Stimulated activated CD8-positive, alpha-beta memory T cell treated with anti-CD3 and anti-CD28 coated beads, Interleukin-7, amount 100 ng/mL, for 1 hour (primary cell): Measurements from ENCODE around the gene KIRREL3.

Experiments
- DNase-seq, 2 donors: peaks; one replicate each; pipeline ENCODE4 v3.0.0-alpha.2; 2020; ENCODE audit warnings: low read depth in 2 of 2

The KIRREL3 gene

DNA sequence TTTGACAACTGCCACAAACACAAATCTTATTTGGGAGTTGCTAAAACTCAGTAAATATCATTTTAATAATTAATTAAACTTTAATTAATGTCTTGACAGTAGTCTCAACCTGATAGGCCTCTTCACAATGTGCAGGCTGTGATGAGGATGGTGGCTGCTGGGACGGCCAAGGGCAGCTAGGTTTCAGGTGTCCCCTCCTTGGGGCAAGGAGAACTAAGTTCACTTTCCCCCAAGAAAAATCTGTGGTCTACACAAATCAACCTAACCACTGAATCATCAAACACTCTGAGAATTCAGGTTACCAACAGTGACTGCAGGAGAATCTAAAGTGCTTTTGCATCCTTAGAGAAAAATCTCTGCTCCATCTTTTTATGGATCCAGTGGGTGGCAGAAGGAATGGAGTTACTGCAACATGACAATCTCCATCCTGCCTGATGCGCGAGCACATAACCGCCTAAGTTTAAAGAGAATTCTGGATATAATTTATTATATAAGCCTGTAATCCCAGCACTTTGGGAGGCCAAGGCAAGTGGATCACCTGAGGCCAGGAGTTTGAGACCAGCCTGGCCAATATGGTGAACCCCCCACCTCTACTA lies 289.7 kb downstream of the KIRREL3 start:
- no peak for DNase-seq

DNA sequence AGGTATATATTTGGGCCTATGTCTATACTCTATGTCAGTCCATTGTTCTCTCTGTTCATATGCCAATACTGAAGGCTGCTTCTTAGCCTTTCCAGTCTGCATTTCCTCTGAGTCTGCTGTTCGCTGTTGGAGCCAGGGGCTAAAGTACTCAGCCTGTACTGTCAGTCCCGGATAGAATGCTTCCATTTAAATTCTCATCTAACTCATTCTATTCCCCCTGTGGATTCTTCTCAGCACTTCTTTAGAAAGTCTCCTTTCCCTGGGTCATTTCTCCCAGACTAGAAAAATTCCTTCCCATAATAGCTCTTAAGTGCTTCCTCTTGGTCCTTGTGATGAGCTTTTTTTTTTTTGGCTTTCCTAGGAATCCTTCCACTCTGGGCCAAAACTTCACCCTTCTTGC lies 293.1 kb downstream of the KIRREL3 start:
- no peak for DNase-seq

- DNase-seq, result no peak
Measured at GRCh38 chr11:126704096-126704495, 296.5 kb downstream of the KIRREL3 start.

DNA sequence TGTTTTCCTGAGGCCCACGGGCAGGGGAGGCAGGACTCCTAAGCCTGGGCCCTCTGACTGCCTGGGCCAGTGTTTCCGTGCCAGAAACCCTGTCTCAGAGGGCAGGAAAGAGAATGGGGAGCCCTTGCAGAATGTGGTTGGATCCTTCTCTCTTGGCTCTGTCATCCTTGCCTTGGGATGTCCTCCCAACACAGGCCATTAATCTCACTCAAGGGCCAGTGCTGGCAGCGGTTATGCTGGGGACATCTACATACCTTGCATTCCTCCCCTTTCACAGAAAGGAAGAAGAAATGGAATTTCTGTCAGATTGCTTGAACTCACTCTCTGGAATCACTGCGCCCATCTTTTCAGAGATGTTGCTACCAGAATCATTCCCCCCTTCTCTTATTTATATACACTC lies 296.9 kb downstream of the KIRREL3 start:
- DNase-seq, result no peak

DNA sequence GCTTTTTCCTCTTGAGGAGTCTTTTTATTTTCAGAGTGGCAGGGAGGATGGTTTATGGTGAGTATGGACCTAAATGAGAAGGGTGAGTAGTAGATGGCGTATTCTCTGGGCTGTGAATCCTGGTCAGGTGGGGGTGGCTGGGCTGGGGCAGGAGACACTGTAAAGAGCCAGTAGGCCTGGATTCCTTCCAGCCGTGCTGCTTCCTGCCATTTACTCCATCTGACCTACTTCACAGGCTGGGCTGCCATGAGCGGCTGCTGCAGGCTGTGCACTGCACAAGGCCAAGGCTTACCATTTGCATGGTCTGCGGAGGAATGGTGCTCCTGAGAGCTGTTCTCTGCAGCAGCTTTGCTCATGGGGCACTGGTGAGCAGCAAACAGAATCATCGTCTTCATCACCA lies 297.6 kb downstream of the KIRREL3 start:
- DNase-seq, result no peak

- no peak for DNase-seq
Measured at GRCh38 chr11:126702165-126702720, 298.3 kb downstream of the KIRREL3 start.

DNA sequence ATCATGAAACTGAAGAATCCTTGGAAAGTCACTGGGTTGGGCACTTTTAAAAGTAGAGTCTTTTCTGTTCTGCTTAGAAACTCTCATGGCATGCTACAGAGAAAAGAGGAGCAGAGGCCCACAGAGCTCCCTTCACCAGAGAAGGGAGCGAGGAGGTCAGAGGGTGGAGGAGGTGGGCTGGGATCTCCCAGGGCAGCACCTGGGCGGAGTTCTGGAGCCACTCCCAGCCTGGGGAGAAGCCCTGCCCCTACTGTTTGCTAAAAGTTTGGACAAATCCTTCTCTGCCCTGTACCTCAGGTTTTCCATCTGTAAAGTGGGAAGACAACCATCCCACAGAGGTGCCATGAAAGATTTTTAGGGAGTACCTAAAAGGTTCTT lies 299.1 kb downstream of the KIRREL3 start:
- no peak for DNase-seq

DNA sequence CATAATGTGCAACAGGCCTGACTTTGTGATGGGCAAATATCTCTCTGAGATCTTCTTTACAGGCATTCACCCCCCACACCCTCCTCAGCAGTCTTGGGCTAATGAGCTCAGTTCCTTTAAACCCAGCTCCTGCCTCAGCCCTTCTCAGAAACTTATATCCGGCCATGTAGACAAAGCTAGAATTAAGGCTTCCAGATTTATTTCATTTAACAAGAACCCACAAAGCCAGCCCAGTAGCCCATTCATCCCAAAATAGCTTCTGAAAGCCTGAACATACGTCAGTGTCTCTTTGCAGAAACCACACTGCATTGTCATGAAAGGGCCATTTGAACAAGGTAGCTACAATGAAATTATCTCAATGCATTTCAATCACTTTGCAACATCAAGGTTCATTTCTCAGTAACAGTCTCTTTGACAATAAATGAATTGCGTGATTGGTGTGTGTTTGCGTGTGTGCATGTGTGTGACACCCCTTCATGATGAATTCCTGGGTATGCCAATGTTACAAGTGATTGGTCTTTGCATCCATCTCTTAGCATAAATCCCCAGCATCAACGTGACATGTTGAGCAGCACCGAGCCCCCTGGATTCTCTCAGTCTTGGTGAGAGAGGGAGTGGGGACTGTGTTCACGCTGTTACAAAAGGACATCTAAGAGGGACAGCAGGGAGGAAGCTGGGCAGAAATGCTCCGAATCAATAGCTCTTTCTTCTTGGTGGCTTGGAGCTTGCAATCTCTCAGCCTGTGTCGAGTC lies 299.6 kb downstream of the KIRREL3 start:
- no peak for DNase-seq

- DNase-seq, result no peak
Measured at GRCh38 chr11:126698576-126698975, 302.0 kb downstream of the KIRREL3 start.

DNA sequence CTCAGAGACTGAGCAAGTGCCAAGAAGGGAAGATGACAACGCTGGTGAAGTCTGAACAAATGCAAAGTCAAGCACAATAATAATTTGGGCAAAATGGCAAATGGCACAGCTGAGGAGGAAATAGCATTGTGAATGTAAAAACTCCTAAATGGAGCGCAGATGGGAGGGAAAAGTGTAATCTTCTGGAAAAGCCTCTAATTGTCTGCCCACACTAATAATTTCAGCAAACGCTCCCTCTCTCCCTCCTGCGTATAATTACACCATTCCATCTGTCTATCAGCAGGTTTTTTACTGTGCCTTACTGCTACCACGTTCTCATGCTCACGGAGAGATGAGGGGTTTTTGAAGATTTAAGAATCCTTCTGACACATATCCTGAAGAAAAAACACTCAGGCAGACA lies 302.6 kb downstream of the KIRREL3 start:
- no peak for DNase-seq

- DNase-seq, result no peak
Measured at GRCh38 chr11:126696982-126697381, 303.6 kb downstream of the KIRREL3 start.

DNA sequence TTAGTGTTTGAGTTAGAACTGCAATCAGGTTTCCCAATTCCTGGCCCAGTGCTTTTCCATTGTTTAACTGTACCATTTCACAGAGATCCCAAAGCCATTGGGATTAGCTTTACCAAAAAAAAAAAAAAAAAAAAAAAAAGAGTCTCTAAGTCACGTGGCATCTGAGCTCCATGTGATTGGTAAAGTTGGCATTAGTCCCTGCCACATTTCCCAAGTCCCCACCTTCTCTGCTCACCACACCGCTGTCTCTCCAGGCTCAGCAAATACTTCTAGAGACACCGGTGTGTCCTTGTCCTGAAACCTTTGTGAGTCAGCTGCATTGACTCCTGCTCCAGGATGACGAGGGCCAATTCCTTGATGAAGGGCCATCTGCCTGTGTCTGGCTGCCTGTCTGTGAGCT lies 305.3 kb downstream of the KIRREL3 start:
- no peak for DNase-seq

DNA sequence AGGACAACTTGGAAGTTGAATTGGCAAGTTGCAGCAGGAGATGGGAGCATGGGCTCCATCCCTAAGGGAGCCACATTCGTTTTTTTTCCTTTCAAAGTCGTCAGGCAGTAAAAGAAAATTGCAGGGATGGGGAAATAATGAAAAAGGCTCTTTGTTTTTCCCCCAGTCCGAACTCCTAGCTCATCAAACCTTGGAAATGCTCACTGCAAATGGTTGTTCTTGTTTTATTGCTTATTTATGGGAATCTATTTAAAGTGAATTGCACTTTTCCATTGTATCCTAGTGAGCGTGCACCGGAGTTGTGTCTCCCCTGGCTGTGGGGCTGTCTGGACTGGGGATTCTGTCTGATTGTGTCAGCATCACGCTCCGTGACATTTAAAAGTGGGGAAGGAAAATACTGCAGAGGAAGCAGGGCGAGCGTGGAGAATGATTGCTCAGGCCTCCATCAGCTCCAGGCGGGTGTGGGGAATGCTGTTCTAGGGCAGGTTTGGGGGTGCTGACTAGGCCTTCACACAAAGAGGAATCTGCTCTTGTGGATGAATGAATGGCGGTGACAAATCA lies 306.4 kb downstream of the KIRREL3 start:
- no peak for DNase-seq

- no peak for DNase-seq
Measured at GRCh38 chr11:126687477-126687876, 313.1 kb downstream of the KIRREL3 start.

- DNase-seq, result no peak
Measured at GRCh38 chr11:126686938-126687337, 313.6 kb downstream of the KIRREL3 start.

- no peak for DNase-seq
Measured at GRCh38 chr11:126683766-126684728, 316.5 kb downstream of the KIRREL3 start.

GRCh38 chr11:126682590-126682989 lies 318.0 kb downstream of the KIRREL3 start:
- DNase-seq, result no peak

DNA sequence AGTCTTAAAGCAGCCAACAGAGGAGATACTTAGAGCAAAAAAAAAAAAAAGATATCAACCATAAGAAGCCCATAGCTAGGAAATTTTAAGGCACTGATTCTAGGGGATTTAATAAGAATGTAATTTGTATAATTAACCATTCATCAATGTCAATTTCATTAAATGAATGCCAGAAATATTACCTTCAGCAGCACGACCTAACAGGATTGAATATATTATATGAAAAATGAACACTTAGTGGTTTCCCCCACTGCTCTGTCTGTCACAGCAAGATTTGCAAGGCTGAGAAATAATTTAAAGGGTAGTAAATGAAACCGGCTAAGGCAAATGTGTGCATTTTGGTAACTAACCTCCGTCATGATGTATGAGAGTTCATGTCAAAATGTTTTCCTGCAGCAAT lies 319.9 kb downstream of the KIRREL3 start:
- no peak for DNase-seq

DNA sequence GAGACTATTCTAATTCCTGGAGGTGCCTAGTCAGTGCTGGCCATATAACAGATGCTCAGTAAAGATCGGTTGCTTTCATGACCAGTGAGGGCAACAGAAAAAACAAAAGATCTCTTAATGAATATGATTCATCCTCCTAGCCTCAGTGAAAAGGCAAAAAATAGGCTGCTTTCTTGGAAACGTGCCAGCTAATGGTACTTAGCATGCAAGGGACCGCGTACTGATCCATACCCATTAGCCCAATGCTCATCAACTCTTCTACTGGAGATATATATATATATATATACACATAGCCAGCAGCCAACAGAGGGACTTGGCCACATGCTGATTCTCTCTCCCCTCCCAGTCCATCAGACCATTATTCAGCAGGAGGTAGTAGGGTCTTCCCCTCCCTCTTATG lies 320.4 kb downstream of the KIRREL3 start:
- DNase-seq, result no peak

DNA sequence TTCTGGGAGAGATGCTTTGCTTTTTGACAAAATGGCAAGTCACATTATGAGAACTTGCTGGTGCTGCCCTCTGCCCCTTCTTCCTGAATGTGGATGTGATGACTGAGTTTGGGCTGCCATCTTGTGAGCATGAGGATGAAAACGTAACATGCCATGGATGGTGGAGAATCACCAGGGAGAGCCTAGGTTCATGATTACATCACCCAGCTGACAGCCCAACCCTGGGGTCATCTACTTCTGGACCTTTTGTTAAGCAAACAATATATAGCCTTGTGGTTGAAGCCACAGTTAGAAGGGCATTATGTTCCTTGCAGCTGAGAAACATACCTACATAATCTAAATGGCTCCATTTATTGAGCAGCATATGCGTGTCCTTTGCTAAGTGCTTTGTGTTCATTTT lies 321.5 kb downstream of the KIRREL3 start:
- DNase-seq, result no peak

GRCh38 chr11:126676536-126676935 lies 324.0 kb downstream of the KIRREL3 start:
- no peak for DNase-seq

DNA sequence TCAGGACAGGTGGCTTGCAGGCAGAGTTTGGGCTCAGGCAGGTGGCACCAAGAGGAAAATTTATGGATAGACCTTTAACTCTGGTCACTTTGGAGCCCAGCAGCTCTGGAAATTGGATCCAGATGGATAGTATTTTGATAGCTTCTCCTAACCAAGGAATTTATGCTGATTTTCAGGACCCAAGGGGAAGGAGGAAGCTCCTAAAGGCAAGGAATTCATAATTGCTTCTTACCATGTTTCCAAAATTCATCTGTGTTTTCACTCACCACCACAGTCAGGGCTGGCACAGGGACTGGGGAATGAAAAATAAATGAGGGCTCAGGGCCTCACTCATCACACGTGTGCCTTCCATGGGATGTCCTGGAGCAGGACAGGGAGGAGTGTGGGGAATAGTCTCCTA lies 327.3 kb downstream of the KIRREL3 start:
- no peak for DNase-seq
